IMR-90 (cell line): ENCODE results near the gene EPS15. TPM values are rescaled to one million over a fixed set of nuclear protein-coding genes. Genes with fewer than 3 reads are reported as not detected.

ENCODE experiments used
- ATAC-seq: fragments of 200-7000 bp; cut with Tn5 transposase; 2 replicates; pipeline ENCODE4 v1.9.1; 2020; ENCODE audit warnings: low read depth, mild to moderate bottlenecking, moderate library complexity
- BruUV-seq: library from RNA; stranded (reverse); fragments of 400-500 nt; replicated peaks from 2 replicates; lab custom pipeline; 2021; lab: Mats Ljungman, UMichigan
- CTCF ChIA-PET: fragments of 300-600 bp; formaldehyde crosslinking; extraction: SDS; loops from one replicate; lab custom pipeline; 2021; ENCODE audit warnings: antibody characterized with exemption; lab: Yijun Ruan, JAX
- POLR2A ChIA-PET: fragments of 300-600 bp; sonication (Branson Sonifier 250); formaldehyde crosslinking; loops from one replicate; lab custom pipeline; 2022; ENCODE audit warnings: antibody characterized with exemption; ENCODE audit not compliant: unreplicated experiment; lab: Charles Lee
- DNase-seq: peaks from one replicate; pipeline ENCODE4 v3.0.0; 2013
- H2AFZ ChIP-seq: replicated peaks from 2 replicates; pipeline ENCODE3; 2013; ENCODE audit warnings: low read length, mild to moderate bottlenecking; ENCODE audit not compliant: poor library complexity
- H2AK5ac ChIP-seq: 2 replicates; pipeline ENCODE4 v1.6.1; 2013; ENCODE audit warnings: low read depth, low read length, inconsistent platforms
- H2AK9ac ChIP-seq: replicated peaks from 2 replicates; pipeline ENCODE3; 2013; ENCODE audit warnings: mild to moderate bottlenecking, low read depth, low read length, moderate library complexity; ENCODE audit not compliant: poor library complexity
- H2BK120ac ChIP-seq: 2 replicates; pipeline ENCODE4 v1.6.1; 2013; ENCODE audit warnings: low read depth, low read length, inconsistent platforms
- H2BK15ac ChIP-seq: 3 replicates; pipeline ENCODE4 v1.6.1; 2013; ENCODE audit warnings: low read depth, low read length, inconsistent platforms
- H2BK20ac ChIP-seq: 2 replicates; pipeline ENCODE4 v1.6.1; 2013; ENCODE audit warnings: low read depth, mild to moderate bottlenecking, inconsistent platforms, low read length, moderate library complexity
- H2BK5ac ChIP-seq: 2 replicates; pipeline ENCODE4 v1.6.1; 2013; ENCODE audit warnings: mild to moderate bottlenecking, low read depth, low read length, inconsistent platforms; ENCODE audit not compliant: poor library complexity, severe bottlenecking
- H3K14ac ChIP-seq: replicated peaks from 2 replicates; pipeline ENCODE4 v1.6.1; 2013; ENCODE audit warnings: low read depth, low read length, inconsistent platforms
- H3K18ac ChIP-seq: 2 replicates; pipeline ENCODE4 v1.6.1; 2013; ENCODE audit warnings: low read depth, low read length, control low read depth
- H3K23ac ChIP-seq: 2 replicates; pipeline ENCODE4 v1.6.1; 2013; ENCODE audit warnings: low read depth, low read length, inconsistent platforms
- H3K27ac ChIP-seq: 2 replicates; pipeline ENCODE4 v1.5.1; 2013; ENCODE audit warnings: mild to moderate bottlenecking, control low read depth, low read length; ENCODE audit not compliant: insufficient read depth
- H3K27me3 ChIP-seq: 2 replicates; pipeline ENCODE4 v1.6.1; 2013; ENCODE audit warnings: low read length; ENCODE audit not compliant: control insufficient read depth, insufficient read depth
- H3K36me3 ChIP-seq: 2 replicates; pipeline ENCODE4 v1.6.1; 2013; ENCODE audit warnings: low read length, mixed read lengths; ENCODE audit not compliant: control insufficient read depth, insufficient read depth
- H3K4ac ChIP-seq: 2 replicates; pipeline ENCODE4 v1.6.1; 2013; ENCODE audit warnings: low read depth, low read length, inconsistent platforms
- H3K4me1 ChIP-seq: 2 replicates; pipeline ENCODE4 v1.6.1; 2013; ENCODE audit warnings: low read length, mixed read lengths; ENCODE audit not compliant: control insufficient read depth, insufficient read depth
- H3K4me2 ChIP-seq: 2 replicates; pipeline ENCODE4 v1.6.1; 2013; ENCODE audit warnings: low read depth, mild to moderate bottlenecking, control low read depth, low read length, moderate library complexity
- H3K4me3 ChIP-seq: 2 replicates; pipeline ENCODE4 v1.5.1; 2013; ENCODE audit warnings: low read depth, mild to moderate bottlenecking, control low read depth, low read length, moderate library complexity; ENCODE audit not compliant: insufficient read depth
- H3K56ac ChIP-seq: 2 replicates; pipeline ENCODE4 v1.6.1; 2013; ENCODE audit warnings: low read length, inconsistent platforms; ENCODE audit not compliant: insufficient read depth; ENCODE audit errors: extremely low read depth
- H3K79me1 ChIP-seq, 2 experiments: 2 replicates each; pipeline ENCODE4 v1.6.1; 2013; ENCODE audit warnings: low read length in 2 of 2, inconsistent platforms in 1 of 2, low read depth in 1 of 2
- H3K9ac ChIP-seq: 2 replicates; pipeline ENCODE4 v1.6.1; 2013; ENCODE audit warnings: low read depth, low read length, control low read depth
- H3K9me1 ChIP-seq: 2 replicates; pipeline ENCODE4 v1.6.1; 2013; ENCODE audit warnings: low read length, inconsistent platforms; ENCODE audit not compliant: insufficient read depth
- H3K9me3 ChIP-seq: 2 replicates; pipeline ENCODE4 v1.6.1; 2013; ENCODE audit warnings: low read length; ENCODE audit not compliant: control insufficient read depth, insufficient read depth
- H4K20me1 ChIP-seq: 2 replicates; pipeline ENCODE4 v1.6.1; 2013; ENCODE audit warnings: low read length, inconsistent platforms; ENCODE audit not compliant: insufficient read depth
- H4K5ac ChIP-seq: 2 replicates; pipeline ENCODE4 v1.6.1; 2013; ENCODE audit warnings: mild to moderate bottlenecking, low read depth, low read length, control low read depth
- H4K8ac ChIP-seq, 2 experiments: 2 replicates each; pipeline ENCODE4 v1.6.1; 2013; ENCODE audit warnings: low read depth in 2 of 2, low read length in 2 of 2, control low read depth in 1 of 2, inconsistent platforms in 1 of 2
- H4K91ac ChIP-seq: 2 replicates; pipeline ENCODE4 v1.6.1; 2013; ENCODE audit warnings: low read depth, low read length, inconsistent platforms; ENCODE audit not compliant: insufficient read depth
- BHLHE40 ChIP-seq: fragments of 150-350 bp; IDR thresholded peaks from 2 replicates; pipeline ENCODE4 v1.6.1; 2016; ENCODE audit warnings: mild to moderate bottlenecking, low read depth, low read length
- CEBPB ChIP-seq: IDR thresholded peaks from 2 replicates; pipeline ENCODE4 v1.6.1; 2012; ENCODE audit warnings: low read depth, low read length, improper control_type of control experiment
- CHD1 ChIP-seq: IDR thresholded peaks from 2 replicates; pipeline ENCODE4 v1.6.1; 2012; ENCODE audit warnings: low read depth, low read length, improper control_type of control experiment
- CTCF ChIP-seq: conservative IDR thresholded peaks from 2 replicates; pipeline ENCODE4 v1.5.1; 2012; ENCODE audit warnings: mild to moderate bottlenecking, low read depth, low read length, improper control_type of control experiment
- ELK1 ChIP-seq: fragments of 150-350 bp; IDR thresholded peaks from 2 replicates; pipeline ENCODE4 v1.6.1; 2016; ENCODE audit warnings: low read depth, mild to moderate bottlenecking, low read length, moderate library complexity, borderline replicate concordance
- MAFK ChIP-seq: IDR thresholded peaks from 2 replicates; pipeline ENCODE4 v1.6.1; 2012; ENCODE audit warnings: low read depth, low read length, improper control_type of control experiment
- MAZ ChIP-seq: IDR thresholded peaks from 2 replicates; pipeline ENCODE4 v1.6.1; 2012; ENCODE audit warnings: low read depth, mild to moderate bottlenecking, low read length, improper control_type of control experiment, moderate library complexity, borderline replicate concordance
- MXI1 ChIP-seq: IDR thresholded peaks from 2 replicates; pipeline ENCODE4 v1.6.1; 2012; ENCODE audit warnings: low read depth, mild to moderate bottlenecking, low read length, moderate library complexity, borderline replicate concordance
- NFE2L2 ChIP-seq: fragments of 150-350 bp; IDR thresholded peaks from 2 replicates; pipeline ENCODE4 v1.6.1; 2016; ENCODE audit warnings: low read depth, mild to moderate bottlenecking, low read length
- POLR2A ChIP-seq: IDR thresholded peaks from 2 replicates; pipeline ENCODE4 v1.6.1; 2012; ENCODE audit warnings: mild to moderate bottlenecking, low read depth, low read length
- RAD21 ChIP-seq: IDR thresholded peaks from 2 replicates; pipeline ENCODE4 v1.6.1; 2012; ENCODE audit warnings: low read length, improper control_type of control experiment
- RCOR1 ChIP-seq: IDR thresholded peaks from 2 replicates; pipeline ENCODE4 v1.6.1; 2012; ENCODE audit warnings: mild to moderate bottlenecking, low read length, improper control_type of control experiment; ENCODE audit not compliant: insufficient replicate concordance
- RFX5 ChIP-seq: IDR thresholded peaks from 2 replicates; pipeline ENCODE4 v1.8.0; 2012; ENCODE audit warnings: low read depth, mild to moderate bottlenecking, low read length, moderate library complexity
- WGBS, 2 experiments: methylation state at CpG; one replicate each; pipeline versions ENCODE4 v1.1.5 to v1.1.7; 2013; ENCODE audit warnings: missing lambda C conversion rate in 2 of 2; ENCODE audit not compliant: insufficient read length in 1 of 2; ENCODE audit errors: extremely low coverage in 2 of 2; 5-methylcytosine and 5-hydroxymethylcytosine counted together
- dilution Hi-C: fragments of 300-500 bp; cut with HindIII; formaldehyde crosslinking; loops from one replicate; pipeline ENCODE4 v1.14.3; 2018; ENCODE audit warnings: low sequenced_read_pairs; ENCODE audit not compliant: unreplicated experiment
- in situ Hi-C: fragments of 300-500 bp; cut with MboI; formaldehyde crosslinking; loops from 3 replicates; pipeline ENCODE4 v1.14.3; 2019; ENCODE audit warnings: low sequenced_read_pairs, inconsistent platforms, mixed read lengths
- intact Hi-C: fragments of 100-400 bp; cut with micrococcal nuclease; formaldehyde crosslinking; loops from 2 replicates; pipeline ENCODE4 v1.10.0; 2022
- polyA plus RNA-seq, 3 experiments: library from polyadenylated mRNA; depleted of rRNA; stranded (reverse); fragments of >200 nt; gene quantifications; 2 replicates each; pipeline ENCODE4 v1.2.3, GENCODE V29; 2012; ENCODE audit warnings: low replicate concordance in 1 of 3
- total RNA-seq: library from RNA; depleted of rRNA; stranded (reverse); fragments of >200 nt; gene quantifications from 2 replicates; pipeline ENCODE4 v1.2.3, GENCODE V29; 2012

Gene EPS15
- total and polyA plus RNA-seq, 2 of the 4 experiments (the other 2 are of a cell fraction): 17.6 to 38.0 TPM

- Histone ChIP-seq H3K56ac (no peak overlapping the region), H4K8ac (peak overlapping the region in 1 of 2 experiments; percentile 56; a peak in 1 of 4 replicates), H2AFZ (no peak overlapping the region), H2BK120ac (0 out of 2 replicates have a peak overlapping the region, but pooled peaks have one; percentile 3), H3K4me2 (peak overlapping the region; percentile 21; the same call in 1 of the 2 replicates), H3K4ac (peak overlapping the region; percentile 22; the same call in 1 of the 2 replicates), H4K5ac (no peak overlapping the region; the same call in 1 of the 2 replicates), H2AK9ac (no peak overlapping the region), H3K9ac (no peak overlapping the region), H3K18ac (peak overlapping the region; percentile 64; the same call in 1 of the 2 replicates), H3K14ac (peak overlapping the region; percentile 86), H4K20me1 (no peaks in the 10 kb centered on the region), H3K27ac (no peak overlapping the region), H3K4me1 (peaks cover 11% of the 10 kb centered on the region), H3K9me1 (peaks cover 4% of the 10 kb centered on the region; the same call in 1 of the 2 replicates), H2BK20ac (peak overlapping the region; percentile 46; the same call in 1 of the 2 replicates), H3K36me3 (no peaks in the 10 kb centered on the region), H2BK5ac (peak overlapping the region; percentile 37), H2BK15ac (peak overlapping the region; percentile 36; the same call in 1 of the 3 replicates), H3K27me3 (no peaks in the 10 kb centered on the region), H3K23ac (peak overlapping the region; percentile 0; the same call in 1 of the 2 replicates), H3K9me3 (no peaks in the 10 kb centered on the region), H2AK5ac (no peak overlapping the region), H4K91ac (no peak overlapping the region), H3K4me3 (no peak overlapping the region), H3K79me1 (peaks cover 7 to 28% of the 10 kb centered on the region in 2 experiments; a peak in 3 of 4 replicates)
- dilution Hi-C loops: no loop called here
- ChIA-PET CTCF (interaction anchor here (0.6 to 1.5 kb wide), 3 partner anchors 13 to 22 kb away, joined by 3 read pairs; no protein-coding TSS in a partner anchor), POLR2A (no interaction called here)
- intact Hi-C loops: no loop called here
- no TSS peak for BruUV-seq
- in situ Hi-C loops: no loop called here
- peak; percentile 58 for DNase-seq
- peak; percentile 73; the same call in 1 of the 2 replicates for ATAC-seq
- WGBS, 2 experiments: no CpG with 5 or more reads among the region's 5 CpGs
- TF ChIP-seq CEBPB (no peak), NFE2L2 (no peak), ELK1 (no peak), BHLHE40 (no peak), RAD21 (no peak), MAZ (no peak), MXI1 (no peak), POLR2A (no peak), RCOR1 (no peak), MAFK (no peak), CHD1 (no peak), CTCF (no peak), RFX5 (no peak)
These were observed 101.3 kb downstream of the EPS15 start for GRCh38 chr1:51417496-51418383.
